Breast epithelium (tissue), 3 donors: Measurements from ENCODE around the gene STX18.

Experiments used
- POLR2A ChIP-seq: fragments of 450-650 bp; IDR thresholded peaks from one replicate; pipeline ENCODE4 v1.6.1; 2016; ENCODE audit warnings: antibody characterized with exemption, mild to moderate bottlenecking, moderate library complexity
- POLR2AphosphoS5 ChIP-seq, 3 donors: sonication (generic); formaldehyde crosslinking; IDR thresholded peaks; one replicate each; pipeline ENCODE4 v1.6.1; 2017; ENCODE audit warnings: antibody characterized with exemption in 3 of 3
- TF ChIP-seq, protein P1 (sequence below), 3 donors: fragments of 450-650 bp; IDR thresholded peaks; one replicate each; pipeline ENCODE4 v1.5.1; 2016 to 2017; ENCODE audit warnings: antibody characterized with exemption in 3 of 3, mild to moderate bottlenecking in 3 of 3, moderate library complexity in 3 of 3

DNA sequence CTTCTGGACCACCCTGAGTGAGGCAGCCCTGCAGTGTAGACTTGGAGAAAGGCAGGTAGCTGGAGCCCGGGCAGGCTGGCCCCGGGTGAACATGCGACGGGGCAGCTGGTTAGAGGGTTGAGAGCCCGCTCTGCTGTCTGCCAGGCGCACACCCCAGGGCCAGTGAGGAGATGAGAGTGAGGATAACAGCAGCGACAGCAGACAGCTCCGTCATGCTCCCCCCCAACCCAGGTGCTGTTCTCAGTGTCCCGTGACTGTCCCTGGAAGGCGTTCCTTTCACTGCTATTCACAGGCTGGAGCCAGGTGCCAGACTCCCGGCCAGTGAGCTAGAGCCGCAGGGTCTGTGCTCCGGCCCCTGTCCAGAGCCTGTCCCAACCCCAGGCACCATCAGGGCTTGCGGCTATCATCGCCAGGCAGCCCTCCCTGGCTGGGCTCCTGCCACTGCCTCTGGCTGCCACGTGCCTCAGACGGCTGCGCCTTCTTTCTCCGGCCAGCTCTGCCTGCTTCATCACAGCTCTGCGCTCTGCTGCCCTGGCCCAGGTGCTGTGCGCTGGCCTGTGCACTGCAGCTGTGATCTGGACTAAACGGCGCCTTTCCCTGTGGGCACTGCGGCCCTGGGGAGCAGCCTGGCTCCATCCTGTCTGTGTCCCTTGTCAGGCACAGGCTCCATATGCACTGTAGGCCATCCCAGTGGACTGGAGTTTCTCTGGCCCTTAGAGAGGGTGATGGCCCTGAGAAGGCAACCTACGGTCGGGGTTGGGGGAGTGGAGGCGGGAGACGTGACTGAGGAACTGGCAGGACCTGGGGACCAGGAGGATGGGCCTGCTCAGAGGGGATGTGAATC, 135.2 kb downstream of the STX18 start:
- TF ChIP-seq POLR2A (no peak), POLR2AphosphoS5 (IDR thresholded peaks at IDR 0.05) (no peak)
- TF ChIP-seq, protein P1, sequence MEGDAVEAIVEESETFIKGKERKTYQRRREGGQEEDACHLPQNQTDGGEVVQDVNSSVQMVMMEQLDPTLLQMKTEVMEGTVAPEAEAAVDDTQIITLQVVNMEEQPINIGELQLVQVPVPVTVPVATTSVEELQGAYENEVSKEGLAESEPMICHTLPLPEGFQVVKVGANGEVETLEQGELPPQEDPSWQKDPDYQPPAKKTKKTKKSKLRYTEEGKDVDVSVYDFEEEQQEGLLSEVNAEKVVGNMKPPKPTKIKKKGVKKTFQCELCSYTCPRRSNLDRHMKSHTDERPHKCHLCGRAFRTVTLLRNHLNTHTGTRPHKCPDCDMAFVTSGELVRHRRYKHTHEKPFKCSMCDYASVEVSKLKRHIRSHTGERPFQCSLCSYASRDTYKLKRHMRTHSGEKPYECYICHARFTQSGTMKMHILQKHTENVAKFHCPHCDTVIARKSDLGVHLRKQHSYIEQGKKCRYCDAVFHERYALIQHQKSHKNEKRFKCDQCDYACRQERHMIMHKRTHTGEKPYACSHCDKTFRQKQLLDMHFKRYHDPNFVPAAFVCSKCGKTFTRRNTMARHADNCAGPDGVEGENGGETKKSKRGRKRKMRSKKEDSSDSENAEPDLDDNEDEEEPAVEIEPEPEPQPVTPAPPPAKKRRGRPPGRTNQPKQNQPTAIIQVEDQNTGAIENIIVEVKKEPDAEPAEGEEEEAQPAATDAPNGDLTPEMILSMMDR (IDR thresholded peaks at IDR 0.05), result no peak
